ENCODE data around the gene TPI1.

TPI1 gene

GRCh38 chr12:6828781-6829535, 38.4 kb upstream of the TPI1 start:
- peak; percentile 10 for DNase-seq (ENCODE audit: low spot score)

- no peak for DNase-seq (ENCODE audit: low spot score)
These were observed 37.7 kb upstream of the TPI1 start for GRCh38 chr12:6829536-6830220.

GRCh38 chr12:6830286-6830890, 36.9 kb upstream of the TPI1 start:
- DNase-seq (ENCODE audit: low spot score), result no peak

GRCh38 chr12:6830999-6831398, 36.3 kb upstream of the TPI1 start:
- DNase-seq (ENCODE audit: low spot score), result no peak

- no peak for DNase-seq (ENCODE audit: low spot score)
These were observed 35.8 kb upstream of the TPI1 start for GRCh38 chr12:6831450-6831995.

GRCh38 chr12:6832125-6832524, 35.2 kb upstream of the TPI1 start:
- no peak for DNase-seq (ENCODE audit: low spot score)

GRCh38 chr12:6833189-6833890, 34.0 kb upstream of the TPI1 start:
- DNase-seq (ENCODE audit: low spot score), result no peak

GRCh38 chr12:6834254-6834653, 33.1 kb upstream of the TPI1 start:
- DNase-seq (ENCODE audit: low spot score), result no peak

- DNase-seq (ENCODE audit: low spot score), result no peak
These were observed 32.5 kb upstream of the TPI1 start for GRCh38 chr12:6834873-6835272.

GRCh38 chr12:6836851-6837250, 30.5 kb upstream of the TPI1 start:
- no peak for DNase-seq (ENCODE audit: low spot score)

- DNase-seq (ENCODE audit: low spot score), result no peak
These were observed 29.8 kb upstream of the TPI1 start for GRCh38 chr12:6837370-6838060.

GRCh38 chr12:6838854-6839253, 28.5 kb upstream of the TPI1 start:
- DNase-seq (ENCODE audit: low spot score), result no peak

GRCh38 chr12:6839482-6840201, 27.7 kb upstream of the TPI1 start:
- no peak for DNase-seq (ENCODE audit: low spot score)

GRCh38 chr12:6840330-6840729, 27.0 kb upstream of the TPI1 start:
- DNase-seq (ENCODE audit: low spot score), result no peak

- no peak for DNase-seq (ENCODE audit: low spot score)
These were observed 26.4 kb upstream of the TPI1 start, which contains the start of gene GNB3 for GRCh38 chr12:6840761-6841515. Gene GNB3, plus strand, starts transcription at chr12:6840925. Its CDS starts 363 bp downstream, at chr12:6841288.

- no peak for DNase-seq (ENCODE audit: low spot score)
These were observed 25.3 kb upstream of the TPI1 start for GRCh38 chr12:6842075-6842474.

GRCh38 chr12:6843118-6843902, 24.0 kb upstream of the TPI1 start:
- DNase-seq (ENCODE audit: low spot score), result no peak

GRCh38 chr12:6845395-6845794, 21.9 kb upstream of the TPI1 start:
- DNase-seq (ENCODE audit: low spot score), result no peak

GRCh38 chr12:6846316-6846869, 20.9 kb upstream of the TPI1 start:
- DNase-seq (ENCODE audit: low spot score), result no peak
